ENCODE measurements around the gene EPHA2. TPM values are rescaled to one million over a fixed set of nuclear protein-coding genes. Genes with fewer than 3 reads are reported as not detected.

Gene EPHA2
- total RNA-seq, 1 experiment from 2014 or later: 114 TPM

GRCh38 chr1:16151196-16151994 lies 4.5 kb downstream of the EPHA2 start:
- peak; percentile 63 for DNase-seq (ENCODE audit: low read depth)

GRCh38 chr1:16150508-16150907 lies 5.4 kb downstream of the EPHA2 start:
- no peak for DNase-seq (ENCODE audit: low read depth)

- DNase-seq (ENCODE audit: low read depth): no peak
Observed at GRCh38 chr1:16149702-16150488, 6.0 kb downstream of the EPHA2 start.

- DNase-seq (ENCODE audit: low read depth): no peak
Observed at GRCh38 chr1:16149146-16149545, 6.7 kb downstream of the EPHA2 start.

GRCh38 chr1:16148329-16149092 lies 7.4 kb downstream of the EPHA2 start:
- no peak for DNase-seq (ENCODE audit: low read depth)

- DNase-seq (ENCODE audit: low read depth): no peak
Observed at GRCh38 chr1:16147156-16147926, 8.5 kb downstream of the EPHA2 start.

- DNase-seq (ENCODE audit: low read depth): peak; percentile 94
Observed at GRCh38 chr1:16146279-16147155, 9.4 kb downstream of the EPHA2 start.

GRCh38 chr1:16145662-16146278 lies 10.1 kb downstream of the EPHA2 start:
- DNase-seq (ENCODE audit: low read depth): peak; percentile 95

GRCh38 chr1:16145030-16145661 lies 10.7 kb downstream of the EPHA2 start:
- peak; percentile 87 for DNase-seq (ENCODE audit: low read depth)

- peak; percentile 45 for DNase-seq (ENCODE audit: low read depth)
Observed at GRCh38 chr1:16144325-16145029, 11.4 kb downstream of the EPHA2 start.

GRCh38 chr1:16143566-16144324 lies 12.1 kb downstream of the EPHA2 start:
- DNase-seq (ENCODE audit: low read depth): peak; percentile 85

GRCh38 chr1:16143005-16143565 lies 12.8 kb downstream of the EPHA2 start:
- no peak for DNase-seq (ENCODE audit: low read depth)

GRCh38 chr1:16142383-16142995 lies 13.4 kb downstream of the EPHA2 start:
- no peak for DNase-seq (ENCODE audit: low read depth)

- DNase-seq (ENCODE audit: low read depth): peak; percentile 82
Observed at GRCh38 chr1:16141573-16142336, 14.1 kb downstream of the EPHA2 start.

- no peak for DNase-seq (ENCODE audit: low read depth)
Observed at GRCh38 chr1:16140068-16140596, 15.7 kb downstream of the EPHA2 start.

GRCh38 chr1:16139473-16139962 lies 16.4 kb downstream of the EPHA2 start:
- DNase-seq (ENCODE audit: low read depth): peak; percentile 100
